RPMI7951 (cell line): Measurements from ENCODE around the gene TNS1. TPM values are rescaled to one million over a fixed set of nuclear protein-coding genes. Genes with fewer than 3 reads are reported as not detected.
A peak's percentile ranks its signal among the peaks of the same experiment; 100 is the strongest.
"Not testable (repeated sequence)": the region's sequence is repeated elsewhere in the genome, so short reads cannot be mapped to it uniquely, and the experiment has no call there.

Experiments
- DNase-seq: peaks from one replicate; pipeline ENCODE4 v3.0.0-alpha.2; 2012; ENCODE audit warnings: low read depth
- total RNA-seq: library from RNA; depleted of rRNA; stranded (reverse); fragments of >200 nt; shearing (Covaris generic); gene quantifications from 2 replicates; pipeline ENCODE4 v1.2.3, GENCODE V29; 2014

TNS1 gene
- total RNA-seq, 1 experiment from 2014 or later = 2.5 TPM

DNA sequence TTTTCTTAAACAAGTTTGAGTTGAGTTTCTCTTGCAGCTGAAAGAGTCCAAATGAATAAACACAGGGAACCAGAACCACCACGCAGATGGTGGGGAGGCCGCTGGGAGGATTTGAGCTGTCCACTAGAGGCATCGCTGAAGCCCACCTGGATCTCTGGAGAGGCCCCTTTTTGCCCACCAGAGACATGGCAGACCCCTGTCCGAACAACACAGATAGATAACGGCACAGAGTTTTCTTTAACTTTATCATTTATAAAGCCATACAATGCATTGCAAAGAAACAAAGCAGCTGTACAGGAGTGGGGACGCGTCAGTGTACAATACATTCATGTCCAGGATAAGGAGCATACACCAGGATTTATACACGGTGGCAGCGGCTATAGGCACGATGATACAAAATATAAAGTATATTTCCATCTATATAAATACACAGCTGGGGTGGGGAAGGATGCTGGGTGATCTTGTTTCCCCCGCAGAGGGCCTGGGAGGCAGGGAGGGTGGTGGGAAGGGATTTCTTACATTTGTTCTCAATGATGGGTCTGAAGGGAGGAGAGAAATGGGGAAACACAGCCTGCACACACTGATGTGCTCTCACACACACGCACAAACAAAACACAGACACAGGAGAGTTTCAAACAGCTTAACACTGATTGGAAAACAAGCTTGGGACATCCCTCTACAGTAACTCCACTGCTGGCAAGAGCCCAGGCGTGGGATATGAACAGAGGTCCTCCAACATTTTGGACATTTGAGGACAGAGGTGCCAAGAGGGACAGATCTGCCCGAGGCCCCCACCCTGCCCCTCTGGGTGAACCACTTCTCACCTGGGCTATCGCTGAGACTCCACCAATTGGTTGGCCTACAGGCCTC is 203.0 kb downstream of the TNS1 start:
- DNase-seq = no peak

DNA sequence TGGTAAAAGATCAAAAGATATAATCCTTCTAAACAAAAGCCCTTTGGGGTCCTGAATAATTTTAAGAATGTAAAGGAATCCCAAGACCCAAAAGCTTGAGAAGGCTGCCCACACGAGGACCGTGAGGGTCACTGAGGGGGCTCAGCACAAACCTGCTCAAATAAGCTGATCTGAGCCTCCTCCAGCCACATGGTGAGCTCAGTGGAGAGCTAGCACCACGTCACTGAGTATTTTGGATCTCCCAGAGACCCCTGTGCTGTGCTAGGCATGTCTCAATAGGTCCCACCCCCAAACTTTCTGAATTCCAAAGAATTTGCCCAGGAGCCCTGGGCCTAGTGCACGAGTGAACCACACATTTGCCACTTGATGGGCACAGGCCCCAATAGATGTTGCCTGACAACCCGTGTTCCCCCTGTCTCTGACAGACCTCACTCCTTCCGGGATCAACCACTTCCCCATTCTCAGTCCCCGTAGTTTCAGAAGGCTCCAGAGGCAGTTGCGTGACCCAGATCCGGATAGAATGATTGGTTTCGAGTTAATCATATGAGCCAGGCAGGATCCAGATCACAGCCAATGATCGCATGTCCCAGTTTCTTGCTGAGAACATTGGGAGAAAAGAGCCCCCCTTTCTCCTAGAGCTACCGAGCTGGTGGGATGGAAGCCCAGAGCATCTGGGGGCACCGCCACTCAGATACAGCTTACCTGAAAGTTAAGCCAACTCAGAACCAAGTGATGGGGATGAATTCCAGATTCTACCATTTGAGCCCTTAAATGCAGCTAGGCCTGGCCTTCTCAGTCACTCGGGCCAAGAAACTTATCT is 203.8 kb downstream of the TNS1 start:
- DNase-seq = no peak

DNA sequence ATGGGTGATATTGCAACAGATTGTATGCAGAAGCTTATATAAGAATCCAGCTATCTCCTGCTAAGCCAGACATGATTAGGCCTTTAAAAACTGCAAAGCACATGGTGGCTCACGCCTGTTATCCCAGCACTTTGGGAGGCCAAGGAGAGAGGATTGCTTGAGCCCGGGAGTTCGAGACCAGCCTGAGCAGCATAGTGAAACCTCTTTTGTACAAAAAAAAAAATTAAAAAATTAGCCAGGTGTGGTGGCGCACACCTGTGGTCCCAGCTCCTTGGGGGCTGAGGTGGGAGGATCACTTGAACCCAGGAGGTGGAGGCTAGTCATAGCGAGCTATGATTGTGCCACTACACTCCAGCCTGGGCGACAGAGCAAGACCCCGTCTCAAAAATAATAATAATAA is 204.6 kb downstream of the TNS1 start:
- DNase-seq = no peak

DNA sequence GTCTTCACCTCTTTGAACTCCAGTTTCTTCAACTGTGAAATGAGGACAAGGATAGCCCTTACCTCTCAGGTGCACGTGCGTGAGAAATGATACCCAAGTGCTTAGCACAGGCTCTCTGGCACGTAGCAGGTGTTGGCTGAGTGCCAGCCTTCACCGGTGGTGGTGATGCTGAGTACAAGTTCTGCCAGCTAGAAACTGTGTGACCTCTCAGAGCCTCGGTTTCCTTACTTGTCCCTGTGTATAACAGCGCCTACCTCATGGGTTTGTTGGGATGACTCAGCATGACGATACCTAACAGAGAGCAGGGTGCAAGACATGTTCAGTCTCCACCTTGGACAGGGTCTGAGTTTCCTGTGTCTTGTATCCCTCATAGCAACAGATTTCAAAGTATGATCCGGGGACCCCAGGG is 205.1 kb downstream of the TNS1 start:
- no peak for DNase-seq

DNA sequence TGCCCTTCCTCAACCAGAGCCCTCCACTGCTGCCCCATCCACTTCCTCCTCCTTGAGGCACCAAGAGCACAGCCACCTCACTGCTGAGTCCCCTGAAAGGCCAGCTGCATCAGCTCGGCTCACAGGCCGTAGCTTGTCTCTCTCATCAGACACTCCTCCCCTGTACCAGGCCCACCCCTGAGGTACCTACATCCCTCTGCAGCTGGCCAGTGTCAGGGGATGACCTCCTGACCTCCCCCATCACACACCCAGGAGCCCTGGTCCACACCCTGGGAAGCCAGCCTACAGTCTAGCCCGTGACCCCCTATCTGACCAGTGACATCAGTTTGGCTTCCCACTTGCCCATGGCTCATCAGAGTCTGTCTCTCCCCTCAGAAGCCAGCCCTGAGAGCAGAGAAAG is 205.6 kb downstream of the TNS1 start:
- no peak for DNase-seq

DNA sequence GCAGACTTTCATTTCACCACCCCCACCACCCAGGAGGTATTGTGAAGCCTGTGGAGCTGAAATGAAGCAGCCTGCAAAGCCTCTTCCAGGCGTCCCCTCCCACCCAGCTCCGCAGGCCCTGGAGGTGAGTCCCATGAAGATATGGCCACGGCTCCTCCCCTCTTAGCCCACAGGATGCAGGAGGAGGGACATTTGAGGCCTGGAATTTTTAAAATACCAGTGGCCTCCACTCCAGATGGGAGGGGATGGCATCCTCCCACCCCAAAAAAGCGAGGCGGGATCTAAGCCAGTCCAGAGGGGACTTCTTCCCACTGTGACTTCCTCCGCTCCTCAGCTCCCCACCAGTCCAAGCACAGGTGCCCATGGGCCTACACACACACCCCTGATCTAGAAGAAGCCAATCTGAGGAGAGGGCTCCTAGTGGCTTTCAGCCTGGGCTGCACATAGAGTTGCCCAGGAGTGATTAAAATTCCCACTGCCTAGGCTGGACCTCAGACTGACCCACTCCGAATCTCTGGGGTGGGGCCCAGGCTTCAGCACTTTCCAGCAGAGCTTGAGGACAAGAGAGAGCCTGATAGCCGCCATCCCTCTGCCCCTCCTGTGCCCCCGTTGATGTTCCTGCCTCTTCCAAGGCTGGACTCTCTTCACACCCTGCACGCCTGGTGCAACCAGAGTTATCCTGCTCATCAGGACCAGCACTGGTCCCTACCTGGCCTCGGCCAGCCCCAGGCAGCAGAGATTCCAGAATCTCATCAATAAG is 206.9 kb downstream of the TNS1 start:
- DNase-seq = no peak

DNA sequence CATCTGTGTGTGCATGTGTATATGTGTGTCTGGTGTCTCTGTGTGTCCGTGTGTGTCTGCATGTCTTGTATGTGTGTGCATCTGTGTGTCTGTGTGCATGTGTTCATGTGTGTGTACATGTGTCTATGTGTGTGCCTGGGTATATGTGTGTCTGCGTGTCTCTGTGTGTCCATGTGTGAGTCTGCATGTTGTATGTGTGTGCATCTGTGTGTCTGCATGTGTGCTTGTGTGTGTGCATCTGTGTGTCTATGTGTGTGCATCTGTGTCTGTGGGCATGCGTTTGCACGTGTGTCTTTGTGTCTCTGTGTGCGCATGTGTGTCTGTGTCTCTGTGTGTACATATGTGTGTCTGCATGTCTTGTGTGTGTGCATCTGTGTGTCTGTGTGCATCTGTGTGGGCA is 207.7 kb downstream of the TNS1 start:
- DNase-seq = no peak

DNA sequence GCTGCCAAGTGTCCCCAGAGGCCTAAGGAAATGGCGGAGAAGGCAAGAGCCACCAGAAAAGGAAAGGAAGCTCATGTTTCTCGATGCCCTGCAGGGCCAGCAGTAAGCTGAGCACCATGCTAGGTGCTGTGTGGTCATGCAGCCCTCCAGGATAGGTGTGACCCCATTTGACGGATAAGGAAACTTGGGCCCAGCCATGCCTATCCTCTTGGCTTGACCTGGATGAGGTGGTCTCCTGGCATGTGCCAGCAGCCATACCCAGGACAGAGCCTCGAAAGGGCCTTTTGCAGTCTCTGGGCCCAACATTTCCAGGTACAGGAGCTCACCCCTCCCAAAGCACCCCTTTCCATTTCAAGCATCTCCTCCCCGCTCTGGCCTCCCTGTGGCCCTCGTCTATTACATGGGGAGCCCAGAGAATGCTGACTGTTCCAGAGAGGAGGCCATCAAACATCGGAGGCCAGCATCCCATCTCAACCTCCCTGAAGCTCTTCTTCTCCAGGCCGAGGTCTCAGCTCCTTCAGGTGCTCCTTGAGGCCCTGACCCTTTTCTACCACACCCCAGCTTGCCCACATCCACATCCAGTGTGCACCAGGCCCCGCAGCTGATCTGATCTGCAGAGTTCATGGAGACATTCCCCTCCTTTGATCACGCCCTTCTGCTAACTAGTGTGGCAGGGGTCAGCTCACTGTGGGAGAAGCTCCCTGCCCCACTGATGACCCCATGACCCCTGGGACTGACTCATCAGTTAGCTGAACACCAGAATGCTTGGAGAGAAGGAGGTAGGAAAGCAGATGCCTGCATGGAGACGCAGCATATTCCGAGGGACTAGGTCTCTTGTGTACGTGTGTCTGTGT is 208.4 kb downstream of the TNS1 start:
- DNase-seq = no peak

DNA sequence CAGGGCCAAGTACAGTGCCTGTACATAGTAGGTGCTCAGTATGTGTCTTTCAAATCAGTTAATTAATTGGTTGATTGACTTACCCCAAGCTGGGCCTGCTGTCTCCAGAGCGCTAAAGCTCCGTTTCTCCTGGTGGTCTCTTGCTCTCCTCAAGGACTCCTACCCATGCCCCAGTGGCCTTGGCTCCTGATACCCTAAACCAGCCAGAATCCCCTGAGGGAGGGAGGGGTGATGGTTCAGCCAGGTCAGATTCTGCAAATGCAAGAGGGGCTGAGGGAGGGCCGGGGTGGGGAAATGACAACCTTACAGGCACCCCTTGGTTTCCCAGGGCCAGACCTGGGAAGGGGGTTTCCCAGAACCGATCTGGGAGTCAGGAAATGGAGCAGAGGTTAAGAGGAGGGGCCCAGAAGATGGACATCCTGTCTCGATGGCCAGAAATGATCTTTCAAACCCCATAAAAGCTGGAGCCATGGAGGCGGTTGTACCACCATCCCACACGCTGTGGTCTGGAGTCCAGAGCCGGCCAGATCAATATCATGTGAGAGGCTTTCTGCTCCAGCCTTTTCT is 209.1 kb downstream of the TNS1 start:
- DNase-seq = no peak

DNA sequence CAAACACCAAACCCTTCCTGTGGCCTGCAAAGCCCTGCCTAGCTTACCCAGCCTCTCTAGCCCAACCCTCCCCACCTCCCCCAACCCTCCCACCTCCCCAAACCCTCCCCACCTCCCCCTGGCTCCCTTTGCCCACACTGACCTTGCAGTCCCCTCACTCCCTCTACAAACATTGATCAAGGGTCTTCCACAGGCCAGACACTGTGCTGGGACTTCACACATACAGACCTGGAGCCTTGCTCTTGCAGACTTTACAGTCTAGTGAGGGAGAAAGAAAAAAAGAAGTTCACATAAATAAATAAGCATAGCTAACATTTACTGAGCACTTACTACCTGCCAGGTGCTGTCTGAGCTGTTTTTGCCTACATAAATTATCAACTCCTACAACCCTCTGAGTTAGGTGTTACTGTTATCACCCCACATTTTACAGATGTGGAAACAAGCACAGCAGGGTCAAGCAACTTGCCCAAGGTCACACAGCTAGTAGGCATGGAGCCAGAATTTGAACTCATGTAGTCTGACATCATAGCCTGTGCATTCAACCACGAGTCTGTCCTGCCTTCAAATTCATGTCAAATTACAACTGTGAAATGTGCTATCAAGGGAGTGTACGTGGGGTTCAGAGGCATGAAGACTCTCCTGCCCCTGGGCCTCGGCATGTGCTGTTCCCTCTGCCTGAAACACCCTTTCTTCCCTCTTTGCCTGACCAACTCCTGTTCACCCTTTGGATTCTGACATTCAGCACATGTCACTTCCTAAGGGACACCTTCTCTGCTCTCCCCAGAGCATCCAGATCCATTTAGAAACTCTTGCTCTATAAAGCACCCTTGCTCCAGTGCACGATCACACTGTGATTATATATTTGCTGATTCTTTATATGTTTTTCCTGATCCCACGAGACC is 209.9 kb downstream of the TNS1 start:
- no peak for DNase-seq

DNA sequence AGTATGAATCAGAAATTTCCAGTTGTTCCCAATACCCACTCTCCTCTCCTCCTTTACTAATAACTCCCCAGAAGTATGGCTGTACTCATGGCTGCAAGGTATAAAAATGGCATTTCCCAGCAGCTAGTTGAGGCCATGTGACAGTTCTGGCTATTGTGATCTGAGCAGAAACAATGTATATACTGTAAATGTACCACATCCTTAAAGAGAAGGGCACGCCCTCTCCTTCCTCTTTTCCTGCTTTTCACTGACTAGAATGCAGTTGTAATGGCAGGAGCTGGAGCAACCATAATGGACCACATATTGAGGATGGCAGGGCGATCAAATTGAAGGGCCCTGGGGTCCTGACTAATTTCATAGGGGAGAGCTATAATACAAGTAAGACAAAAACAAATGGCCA is 211.2 kb downstream of the TNS1 start:
- no peak for DNase-seq

DNA sequence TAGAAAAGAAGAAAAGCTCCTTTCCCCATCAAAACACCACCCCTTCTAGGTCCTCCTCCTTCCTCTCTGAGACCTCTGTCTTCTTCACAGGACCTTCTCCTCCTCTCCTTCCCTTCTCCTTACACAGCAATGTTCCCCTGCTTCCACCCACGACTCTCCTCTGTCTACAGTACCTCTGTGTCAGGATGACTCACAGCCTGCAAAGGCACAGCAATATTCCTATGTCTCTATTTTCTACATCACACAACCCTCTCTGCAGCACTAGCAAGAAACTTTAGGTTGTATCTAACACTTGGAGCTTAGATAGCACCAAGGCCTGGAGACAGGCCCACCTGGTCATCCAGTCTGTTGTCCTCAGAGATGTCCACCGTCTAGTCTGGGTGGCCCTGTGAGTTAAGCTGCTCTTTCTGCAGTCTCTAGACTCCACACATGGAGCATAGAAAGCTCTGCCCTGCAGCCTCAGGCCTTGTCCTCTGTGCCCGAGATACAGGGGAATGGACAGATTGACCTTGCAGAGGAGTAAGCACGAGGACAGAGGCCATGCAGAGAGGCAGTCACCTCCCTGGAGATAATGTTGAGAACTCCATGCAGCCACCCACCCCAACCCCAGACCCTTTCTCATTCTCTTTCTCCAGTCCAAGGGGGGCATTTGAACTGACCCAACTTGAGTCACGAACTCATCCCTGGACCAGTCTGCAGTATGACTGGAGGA is 212.0 kb downstream of the TNS1 start:
- DNase-seq = peak; percentile 29

DNA sequence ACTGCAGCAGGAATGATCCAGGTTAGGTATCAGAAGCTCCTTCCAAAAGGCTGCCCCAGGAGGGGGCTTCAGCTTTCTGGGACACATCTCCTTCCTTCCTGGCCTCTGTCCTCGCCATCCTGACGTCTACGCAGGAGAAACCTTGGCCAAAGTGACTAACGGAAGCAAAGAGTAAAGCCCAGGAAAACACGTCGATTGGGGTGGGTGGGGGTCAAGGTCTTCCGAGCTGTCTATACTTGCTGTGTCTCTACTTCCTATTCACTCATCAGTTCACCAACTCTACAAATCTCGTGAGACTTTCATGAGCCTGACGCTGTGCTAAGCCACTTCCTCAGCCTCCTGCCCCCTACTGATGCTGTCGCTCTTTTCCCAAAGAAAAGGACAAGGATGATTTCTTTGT is 212.6 kb downstream of the TNS1 start:
- no peak for DNase-seq

DNA sequence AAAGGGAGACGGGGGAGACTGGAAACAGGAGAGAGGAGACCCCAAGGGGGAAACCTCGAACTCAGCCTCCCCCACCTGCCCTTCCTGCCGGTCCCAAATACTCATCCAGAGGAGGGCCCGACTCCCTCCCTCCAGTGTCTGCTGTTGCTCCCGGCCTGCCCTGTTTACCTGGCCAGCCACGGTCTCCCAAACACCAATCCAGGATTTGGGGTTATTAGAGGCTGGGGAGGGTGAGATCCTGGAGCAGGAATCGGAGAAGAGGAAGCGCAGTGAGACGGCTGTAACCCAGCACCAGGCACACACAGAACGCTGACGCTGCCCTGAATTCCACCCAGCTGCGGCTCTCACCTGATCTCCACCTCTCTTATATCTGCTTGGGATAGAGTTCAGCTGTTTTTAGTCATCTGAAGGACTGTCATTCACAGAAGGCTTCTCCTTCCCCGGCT is 213.0 kb downstream of the TNS1 start:
- no peak for DNase-seq

DNA sequence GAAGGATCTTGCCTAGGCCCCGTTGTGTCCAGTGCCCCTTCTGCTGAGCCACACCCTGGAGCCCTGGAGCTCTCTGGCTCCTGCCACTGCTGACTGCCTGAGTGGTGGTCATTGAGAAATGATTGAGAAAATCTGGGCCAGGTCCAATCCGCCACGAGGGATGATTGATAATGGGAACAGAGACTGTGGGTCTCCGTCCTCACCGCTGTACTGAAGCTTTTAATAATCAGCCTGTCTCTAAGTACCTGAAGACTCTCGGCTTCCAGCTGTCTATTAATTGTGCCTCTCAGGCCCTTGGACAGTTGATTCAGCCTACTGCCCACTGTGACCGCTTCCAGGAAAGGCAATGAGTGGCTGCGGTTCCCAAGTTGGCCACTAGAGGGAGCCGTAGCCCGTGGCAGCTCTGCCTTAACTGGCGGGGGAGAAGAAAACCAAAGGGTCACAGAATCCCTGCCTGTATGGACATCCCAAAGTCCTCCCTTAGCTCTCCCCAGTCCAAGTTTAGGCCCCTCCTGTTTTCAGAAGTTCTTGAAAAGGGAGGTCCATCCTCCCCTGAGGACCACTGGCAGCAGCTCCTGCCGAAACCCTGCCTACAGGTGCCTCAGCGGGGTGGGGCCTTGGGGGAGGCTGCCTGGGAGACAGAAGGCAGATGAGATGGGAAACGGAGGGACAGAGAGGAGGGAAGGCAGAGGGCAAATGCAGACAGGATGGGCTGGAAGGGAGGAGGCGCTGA is 213.6 kb downstream of the TNS1 start:
- DNase-seq = peak; percentile 50

DNA sequence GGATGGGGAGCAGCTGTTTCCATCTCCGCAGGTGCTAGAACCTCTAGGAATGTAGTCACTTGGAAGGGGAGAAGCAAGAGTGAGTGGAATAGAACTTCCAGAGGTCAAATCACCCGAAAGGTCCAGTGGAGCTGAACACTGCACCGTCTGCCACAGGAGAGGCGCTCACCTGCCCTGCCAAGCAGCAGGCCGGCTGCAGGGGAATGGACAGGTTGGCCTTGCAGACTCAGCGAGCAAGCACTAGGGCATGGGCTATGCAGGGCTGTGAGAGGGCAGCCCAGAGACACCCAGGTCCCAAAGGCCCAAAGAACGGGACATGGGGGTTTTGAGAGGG is 214.2 kb downstream of the TNS1 start:
- no peak for DNase-seq

DNA sequence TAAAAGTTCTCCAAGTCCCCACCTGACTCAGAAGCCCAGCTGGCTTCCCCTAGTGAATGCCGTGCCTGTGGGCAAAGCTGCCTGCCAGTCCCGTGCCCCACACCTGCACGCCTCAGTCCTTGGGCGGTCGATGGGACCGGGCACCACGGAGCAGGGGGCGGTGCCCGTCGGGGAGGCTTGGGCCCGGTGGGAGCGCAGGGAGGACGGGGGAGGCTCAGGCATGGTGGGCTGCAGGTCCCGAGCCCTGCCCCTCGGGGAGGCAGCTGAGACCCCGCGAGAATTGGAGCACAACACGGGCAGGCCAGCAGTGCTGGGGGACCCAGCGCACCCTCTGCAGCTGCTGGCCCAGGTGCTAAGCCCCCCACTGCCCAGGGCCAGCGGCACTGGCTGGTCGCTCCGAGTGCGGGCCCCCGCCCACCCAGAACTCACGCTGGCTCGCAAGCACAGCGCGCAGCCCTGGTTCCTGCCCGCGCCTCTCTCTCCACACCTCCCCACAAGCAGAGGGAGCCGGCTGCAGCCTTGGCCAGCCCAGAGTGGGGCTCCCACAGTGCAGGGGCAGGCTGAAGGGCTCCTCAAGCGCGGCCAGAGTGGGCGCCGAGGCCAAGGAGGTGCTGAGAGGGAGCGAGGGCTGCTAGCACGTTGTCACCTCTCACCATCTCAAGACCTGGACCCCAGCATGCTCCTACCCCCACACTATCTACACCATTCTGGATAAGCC is 215.5 kb downstream of the TNS1 start:
- DNase-seq = no peak

DNA sequence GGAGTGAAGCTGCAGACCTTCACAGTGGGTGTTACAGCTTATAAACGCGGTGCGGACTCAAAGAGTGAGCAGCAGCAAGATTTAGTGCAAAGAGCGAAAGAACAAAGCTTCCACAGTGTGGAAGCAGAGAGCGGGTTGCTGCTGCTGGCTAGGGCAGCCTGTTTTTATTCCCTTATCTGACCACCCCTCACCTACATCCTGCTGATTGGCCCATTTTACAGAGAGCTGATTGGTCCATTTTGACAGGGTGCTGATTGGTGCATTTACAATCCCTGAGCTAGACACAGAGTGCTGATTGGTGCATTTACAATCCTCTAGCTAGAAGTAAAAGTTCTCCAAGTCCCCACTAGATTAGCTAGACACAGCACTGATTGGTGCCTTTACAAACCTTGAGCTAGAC is 216.2 kb downstream of the TNS1 start:
- DNase-seq = not testable (repeated sequence)
